ENCODE data around the gene ZNF568. TPM values are rescaled to one million over a fixed set of nuclear protein-coding genes. Genes with fewer than 3 reads are reported as not detected.

The ZNF568 gene
- 7.0 and 7.6 TPM in 2 replicates for total RNA-seq

DNA sequence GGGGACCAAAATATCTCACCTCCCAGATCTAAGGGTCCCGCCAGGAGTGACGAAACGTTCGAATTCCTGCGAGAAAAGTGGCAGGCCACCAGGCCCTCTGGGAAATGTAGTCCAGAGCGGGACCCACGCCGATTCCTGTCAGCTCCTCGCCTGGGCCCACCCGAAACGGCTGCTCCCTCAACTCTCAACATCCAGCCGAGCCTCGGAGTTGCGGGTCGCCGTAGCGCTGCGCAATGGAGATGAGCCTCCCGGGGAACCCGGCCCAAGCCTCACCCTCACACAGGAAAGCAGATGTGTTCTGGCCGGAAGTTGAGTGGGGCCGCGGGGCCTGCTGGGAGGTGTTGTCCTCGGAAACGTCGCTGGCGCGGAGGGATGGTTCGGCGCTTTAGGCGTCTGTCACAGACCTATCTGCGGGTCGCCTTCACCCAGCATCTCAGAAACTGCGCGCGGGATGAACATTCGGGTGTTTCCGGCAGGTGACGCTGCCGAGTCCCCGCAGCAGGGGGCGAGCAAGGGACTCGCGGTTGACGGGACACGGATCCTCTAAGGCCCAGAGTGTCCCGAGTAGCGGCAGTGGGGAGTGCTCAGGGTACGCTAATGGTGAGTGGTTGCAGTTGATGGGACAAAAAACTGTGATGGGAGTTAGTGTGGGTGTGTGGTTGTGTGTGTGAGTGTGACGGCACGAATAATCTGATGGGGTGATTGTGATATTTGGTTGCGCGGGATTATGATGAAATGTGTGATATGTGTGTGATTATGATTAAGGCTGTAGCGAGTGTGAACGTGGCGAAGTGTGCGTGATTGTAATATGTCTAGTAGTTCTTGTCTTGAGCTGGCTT is at the start of gene ZNF568, which contains the start of gene ZNF829:
TSS of gene ZNF568 (plus strand) at position 341 of the 839 bp plus-strand sequence. CDS start 6,439 bp downstream, outside the sequence.
TSS of gene ZNF829 (minus strand) at position 300 of the 839 bp plus-strand sequence. CDS start 1,124 bp downstream, outside the sequence.
- peak; percentile 80 to 91 for DNase-seq (ENCODE audit: low read depth in 2 of 2)

DNA sequence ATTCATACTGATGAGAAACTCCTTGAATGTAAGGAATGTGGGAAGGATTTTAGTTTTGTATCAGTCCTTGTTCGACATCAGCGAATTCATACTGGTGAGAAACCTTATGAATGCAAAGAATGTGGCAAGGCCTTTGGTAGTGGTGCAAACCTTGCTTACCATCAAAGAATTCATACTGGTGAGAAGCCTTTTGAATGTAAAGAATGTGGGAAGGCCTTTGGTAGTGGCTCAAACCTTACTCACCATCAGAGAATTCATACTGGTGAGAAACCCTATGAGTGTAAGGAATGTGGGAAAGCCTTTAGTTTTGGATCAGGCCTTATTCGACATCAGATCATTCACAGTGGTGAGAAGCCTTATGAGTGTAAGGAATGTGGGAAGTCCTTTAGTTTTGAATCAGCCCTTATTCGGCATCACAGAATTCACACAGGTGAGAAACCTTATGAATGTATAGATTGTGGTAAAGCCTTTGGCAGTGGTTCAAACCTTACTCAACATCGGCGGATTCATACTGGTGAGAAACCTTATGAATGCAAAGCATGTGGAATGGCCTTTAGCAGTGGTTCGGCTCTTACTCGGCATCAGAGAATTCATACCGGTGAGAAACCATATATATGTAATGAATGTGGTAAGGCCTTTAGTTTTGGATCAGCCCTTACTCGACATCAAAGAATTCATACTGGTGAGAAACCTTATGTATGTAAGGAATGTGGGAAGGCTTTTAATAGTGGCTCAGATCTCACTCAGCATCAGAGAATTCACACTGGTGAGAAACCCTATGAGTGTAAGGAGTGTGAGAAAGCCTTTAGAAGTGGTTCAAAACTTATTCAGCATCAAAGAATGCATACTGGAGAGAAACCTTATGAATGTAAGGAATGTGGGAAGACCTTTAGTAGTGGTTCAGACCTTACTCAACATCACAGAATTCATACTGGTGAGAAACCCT is 38.9 kb upstream of the ZNF568 start:
- peak in 1 of 2 donors; percentile 3 for DNase-seq (ENCODE audit: low read depth in 2 of 2)

DNA sequence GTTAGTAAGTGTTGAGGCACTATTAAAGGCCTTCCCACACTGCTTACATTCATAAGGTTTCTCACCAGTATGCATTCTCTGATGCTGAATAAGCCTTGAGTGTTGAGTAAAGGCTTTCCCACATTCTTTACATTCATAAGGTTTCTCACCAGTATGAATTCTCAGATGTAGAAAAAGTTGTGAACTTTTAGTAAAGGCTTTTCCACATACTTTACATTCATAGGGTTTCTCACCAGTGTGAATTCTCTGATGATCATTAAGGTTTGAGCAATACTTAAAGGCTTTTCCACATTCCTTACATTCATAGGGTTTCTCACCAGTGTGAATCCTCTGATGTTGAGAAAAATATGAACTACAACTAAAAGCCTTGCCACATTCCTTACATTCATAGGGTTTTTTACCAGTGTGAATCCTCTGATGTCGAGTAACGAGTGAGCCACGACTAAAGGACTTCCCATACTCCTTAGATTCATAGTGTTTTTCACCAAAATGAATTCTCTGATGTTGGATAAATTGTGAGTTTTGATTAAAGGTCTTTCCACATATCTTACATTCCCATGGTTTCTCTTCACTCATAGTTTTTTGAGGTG is 24.3 kb upstream of the ZNF568 start:
- no peak for DNase-seq (ENCODE audit: low read depth in 2 of 2)

DNA sequence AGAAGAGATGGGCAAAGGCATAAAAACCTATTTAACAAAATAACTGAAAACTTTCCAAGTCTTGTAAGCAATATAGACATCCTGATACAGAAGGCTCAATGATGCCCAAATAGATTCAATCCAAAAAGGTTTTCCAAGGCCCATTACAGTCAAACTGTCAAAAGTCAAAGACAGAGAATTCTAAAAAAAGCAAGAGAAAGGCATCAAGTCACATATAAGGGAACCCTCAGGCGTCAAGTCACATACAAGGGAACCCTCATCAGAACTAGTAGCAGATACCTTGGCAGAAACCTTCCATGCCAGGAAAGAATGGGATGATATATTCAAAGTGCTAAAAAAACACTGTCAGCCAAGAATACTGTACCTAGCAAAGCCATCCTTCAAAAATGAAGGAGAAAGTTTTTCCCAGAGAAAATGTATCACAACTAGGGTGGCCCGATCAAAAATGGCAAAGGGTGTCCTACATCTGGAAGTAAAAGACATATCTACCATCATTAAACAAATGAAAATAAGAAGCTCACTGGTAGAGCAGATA is 21.2 kb upstream of the ZNF568 start:
- no peak for DNase-seq (ENCODE audit: low read depth in 2 of 2)

DNA sequence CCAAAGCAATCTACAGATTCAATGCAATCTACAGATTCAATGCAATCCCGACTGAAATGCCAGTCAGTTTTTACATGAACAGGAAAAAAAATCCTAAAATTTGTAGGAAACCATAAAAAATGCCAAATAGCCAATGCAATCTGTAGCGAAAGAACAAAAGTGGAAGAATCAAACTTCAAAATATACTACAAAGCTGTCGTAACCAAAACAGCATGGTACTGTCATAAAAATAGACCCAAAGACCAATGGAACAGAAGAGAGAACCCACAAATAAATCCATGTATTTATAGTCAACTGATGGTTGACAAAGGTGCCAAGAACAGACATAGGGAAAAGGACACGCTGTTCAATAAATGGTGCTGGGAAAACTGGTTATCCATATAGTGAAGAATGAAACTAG is 17.7 kb upstream of the ZNF568 start:
- no peak for DNase-seq (ENCODE audit: low read depth in 2 of 2)

DNA sequence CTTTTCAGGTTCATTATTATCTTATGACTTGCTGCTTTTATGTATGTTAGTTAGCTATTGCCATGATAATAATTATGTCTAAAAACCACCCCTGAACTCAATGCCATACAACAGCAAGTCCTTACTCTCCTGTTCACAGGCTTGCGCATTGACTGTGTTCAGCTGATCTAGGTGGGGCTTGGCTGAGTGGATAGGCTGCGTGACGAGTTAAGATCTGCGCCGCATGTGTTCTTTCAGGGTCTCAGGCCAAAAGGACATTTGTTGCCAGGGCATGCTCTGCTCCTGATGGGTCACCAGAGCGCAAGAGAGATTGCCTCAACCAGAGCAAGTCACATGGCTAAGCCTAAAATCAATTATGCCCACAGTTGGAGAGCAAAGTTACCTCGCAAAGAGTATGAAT is 859 bp downstream of the ZNF568 start:
- peak; percentile 4 to 52 for DNase-seq (ENCODE audit: low read depth in 2 of 2)

DNA sequence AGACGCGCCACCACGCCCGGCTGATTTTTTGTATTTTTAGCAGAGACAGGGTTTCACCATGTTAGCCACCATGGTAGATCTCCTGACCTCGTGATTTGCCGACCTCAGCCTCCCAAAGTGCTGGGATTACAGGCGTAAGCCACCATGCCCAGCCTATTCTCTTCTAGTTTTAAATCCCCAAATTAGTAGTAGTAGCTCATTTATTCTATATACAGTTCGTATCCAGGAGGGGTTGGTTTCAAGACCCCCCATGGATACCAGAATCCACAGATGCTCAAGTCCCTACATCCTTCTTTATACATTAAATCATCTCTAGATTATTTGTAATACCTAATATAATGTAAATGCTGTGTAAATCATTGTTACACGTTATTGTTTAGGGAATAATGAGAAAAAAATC is 2.0 kb downstream of the ZNF568 start:
- no peak for DNase-seq (ENCODE audit: low read depth in 2 of 2)

DNA sequence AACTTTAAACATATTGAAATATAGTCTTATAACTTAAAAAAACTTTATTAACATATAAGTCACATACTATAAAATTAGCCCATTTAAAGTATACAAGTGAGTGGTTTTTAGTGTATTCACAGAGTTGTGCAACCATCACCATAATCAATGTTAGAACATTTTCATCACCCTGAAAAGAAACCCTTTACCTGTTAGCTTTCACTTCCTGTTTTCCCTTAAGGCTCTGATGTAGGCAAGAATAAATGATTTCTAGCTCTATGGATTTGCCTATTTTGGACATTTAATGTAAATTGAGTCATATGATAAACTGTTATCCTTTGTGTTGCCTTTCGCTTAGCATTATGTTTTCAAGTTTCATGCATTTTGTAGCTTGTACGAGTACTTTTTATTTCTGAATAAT is 15.6 kb downstream of the ZNF568 start:
- DNase-seq (ENCODE audit: low read depth in 2 of 2), result no peak

DNA sequence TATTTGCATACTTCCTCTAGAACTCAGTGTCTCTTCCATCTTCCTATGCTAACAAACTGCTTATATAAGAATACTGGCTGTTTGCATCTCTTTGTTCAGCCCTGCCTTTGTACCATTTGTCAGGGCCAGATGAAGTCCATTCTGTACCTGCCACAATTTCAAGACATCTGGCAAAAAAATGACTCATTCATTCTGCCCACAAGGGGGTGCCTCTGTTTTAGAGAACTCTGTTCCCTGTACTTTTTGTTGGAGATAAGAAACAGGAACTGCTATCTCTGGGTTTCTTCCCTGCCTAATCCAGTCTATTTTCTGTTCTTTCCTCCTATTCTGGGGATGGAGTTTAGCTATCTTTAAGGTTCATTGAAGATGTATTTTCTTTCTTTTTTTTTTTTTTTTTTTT is 23.0 kb downstream of the ZNF568 start:
- DNase-seq (ENCODE audit: low read depth in 2 of 2), result peak in 1 of 2 donors; percentile 2

DNA sequence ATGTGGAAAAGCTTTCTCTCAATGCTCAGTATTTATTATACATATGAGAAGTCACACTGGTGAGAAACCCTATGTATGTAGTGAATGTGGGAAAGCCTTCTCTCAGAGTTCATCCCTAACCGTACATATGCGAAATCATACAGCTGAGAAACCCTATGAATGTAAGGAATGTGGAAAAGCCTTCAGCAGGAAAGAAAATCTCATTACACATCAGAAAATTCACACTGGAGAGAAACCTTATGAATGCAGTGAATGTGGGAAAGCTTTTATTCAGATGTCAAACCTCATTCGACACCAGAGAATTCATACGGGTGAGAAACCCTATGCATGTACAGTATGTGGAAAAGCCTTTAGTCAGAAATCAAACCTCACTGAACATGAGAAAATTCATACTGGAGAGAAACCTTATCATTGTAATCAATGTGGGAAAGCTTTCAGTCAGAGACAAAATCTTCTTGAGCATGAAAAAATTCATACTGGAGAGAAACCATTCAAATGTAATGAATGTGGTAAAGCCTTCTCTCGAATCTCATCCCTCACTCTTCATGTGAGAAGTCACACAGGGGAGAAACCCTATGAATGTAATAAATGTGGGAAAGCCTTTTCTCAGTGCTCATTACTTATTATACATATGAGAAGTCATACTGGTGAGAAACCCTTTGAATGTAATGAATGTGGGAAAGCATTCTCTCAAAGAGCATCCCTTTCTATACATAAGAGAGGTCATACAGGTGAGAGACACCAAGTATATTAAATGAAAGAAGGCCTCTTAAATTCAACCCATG is 34.4 kb downstream of the ZNF568 start:
- no peak for DNase-seq (ENCODE audit: low read depth in 2 of 2)

DNA sequence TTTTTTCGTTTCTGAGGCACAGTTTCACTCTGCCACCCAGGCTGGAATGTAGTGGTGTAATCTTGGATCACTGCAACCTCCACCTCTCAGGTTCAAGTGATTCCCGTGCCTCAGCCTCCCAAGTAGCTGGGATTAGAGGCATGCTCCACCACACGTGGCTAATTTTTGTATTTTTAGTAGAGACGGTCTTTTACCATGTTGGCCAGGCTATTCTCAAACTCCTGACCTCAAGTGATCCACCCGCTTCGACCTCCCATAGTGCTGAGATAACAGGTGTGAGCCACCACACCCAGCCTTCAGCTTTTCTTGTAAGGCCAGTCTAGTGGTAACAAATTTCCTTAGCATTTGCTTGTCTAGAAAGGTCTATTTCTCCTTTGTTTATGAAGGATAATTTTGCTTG is 46.2 kb downstream of the ZNF568 start:
- DNase-seq (ENCODE audit: low read depth in 2 of 2), result no peak

DNA sequence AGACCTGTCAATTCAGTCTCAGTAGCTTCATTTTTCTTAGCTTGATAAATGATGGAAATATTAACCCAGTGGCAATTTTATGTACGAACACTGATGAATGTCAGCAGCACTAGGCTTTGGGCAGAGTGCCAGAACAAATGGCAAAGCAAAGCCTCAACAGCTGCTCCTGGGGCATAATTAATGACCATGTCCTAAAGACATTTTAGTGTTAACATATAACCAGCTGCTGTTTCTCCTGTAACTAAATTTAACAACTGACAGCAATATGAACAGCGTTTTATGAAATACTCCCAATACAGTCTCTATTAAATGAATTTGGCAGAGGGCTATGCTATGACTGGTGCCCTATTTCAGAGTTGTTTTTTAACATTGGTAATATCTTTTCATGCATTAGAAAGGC is 47.1 kb downstream of the ZNF568 start:
- peak in 1 of 2 donors; percentile 5 for DNase-seq (ENCODE audit: low read depth in 2 of 2)

DNA sequence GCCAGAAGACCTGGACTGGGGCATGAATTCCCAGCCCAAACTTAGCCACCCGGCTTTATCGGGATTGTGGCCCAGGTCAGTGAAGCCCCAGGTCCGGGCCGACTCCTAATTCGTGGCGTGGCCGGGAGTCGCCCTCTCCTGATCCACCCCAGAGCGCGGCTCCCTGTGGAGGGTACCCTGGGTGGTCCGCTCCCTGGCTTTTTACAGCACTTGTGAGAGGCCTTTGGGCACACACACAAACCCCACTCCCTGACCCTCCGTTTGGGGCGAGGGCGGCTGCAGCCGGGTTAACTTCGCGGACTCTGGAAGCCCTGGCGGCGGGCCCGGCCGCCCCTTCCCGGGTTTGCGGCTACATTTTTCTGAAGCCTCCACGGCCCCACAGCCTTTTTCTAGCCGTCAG is 56.4 kb downstream of the ZNF568 start:
- no peak for DNase-seq (ENCODE audit: low read depth in 2 of 2)

DNA sequence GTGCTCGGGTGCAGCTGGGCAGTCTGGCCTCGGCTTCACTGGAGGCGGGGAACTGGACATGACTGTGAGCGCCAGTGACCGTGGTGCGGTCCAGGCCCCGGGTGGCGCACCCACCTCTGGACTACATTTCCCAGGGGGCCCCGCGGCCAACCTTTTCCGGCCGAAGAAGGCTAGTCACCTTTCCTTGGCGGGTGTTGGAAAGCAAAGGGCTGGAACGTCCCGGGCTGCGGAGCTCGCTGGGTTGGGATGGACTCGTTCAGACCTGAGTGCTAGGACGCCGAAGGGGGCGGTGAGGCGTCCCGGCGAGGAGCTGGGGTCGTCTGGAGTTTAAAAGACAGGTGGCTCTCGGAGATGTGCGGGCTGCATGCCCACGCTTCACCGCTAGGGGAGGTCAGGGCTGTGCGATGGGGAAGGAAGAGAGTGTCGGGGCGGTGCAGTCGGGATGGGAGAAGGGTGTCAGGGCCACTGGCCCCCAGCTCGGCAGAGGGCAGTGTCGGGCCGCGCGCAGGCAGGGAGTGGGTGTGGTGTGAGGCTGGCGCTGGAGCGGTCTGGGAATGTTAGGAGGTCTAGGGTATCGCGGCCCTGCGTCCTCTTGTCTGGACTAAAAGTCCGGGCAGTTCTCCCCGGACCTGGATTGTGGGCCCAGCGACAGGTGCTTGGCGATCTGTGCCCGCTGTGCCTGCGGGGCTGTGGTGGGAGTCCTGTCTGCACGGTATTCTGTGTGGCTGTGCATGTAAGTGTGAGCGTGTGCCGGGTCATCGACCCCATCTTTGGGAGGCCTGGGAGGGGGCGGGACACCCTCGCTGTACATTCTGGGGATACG is 57.1 kb downstream of the ZNF568 start:
- peak; percentile 64 to 84 for DNase-seq (ENCODE audit: low read depth in 2 of 2)

DNA sequence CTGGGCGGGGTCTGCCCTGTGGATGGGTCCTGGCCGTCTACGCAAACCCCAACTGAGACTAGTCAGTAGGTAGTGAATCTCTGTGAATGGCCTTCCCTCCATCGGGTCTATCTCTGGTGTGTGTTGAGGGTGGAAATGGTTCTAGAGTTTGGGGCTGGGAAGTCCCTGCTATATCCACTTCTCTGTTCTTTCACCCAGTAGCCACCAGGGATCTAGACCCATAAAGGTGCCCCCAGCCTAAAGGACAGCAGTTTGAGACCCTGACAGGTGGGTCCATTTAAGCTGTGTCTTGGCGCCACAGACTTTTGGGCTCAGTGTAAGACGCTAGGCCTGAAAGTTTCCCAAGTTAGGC is 57.7 kb downstream of the ZNF568 start:
- DNase-seq (ENCODE audit: low read depth in 2 of 2), result no peak

DNA sequence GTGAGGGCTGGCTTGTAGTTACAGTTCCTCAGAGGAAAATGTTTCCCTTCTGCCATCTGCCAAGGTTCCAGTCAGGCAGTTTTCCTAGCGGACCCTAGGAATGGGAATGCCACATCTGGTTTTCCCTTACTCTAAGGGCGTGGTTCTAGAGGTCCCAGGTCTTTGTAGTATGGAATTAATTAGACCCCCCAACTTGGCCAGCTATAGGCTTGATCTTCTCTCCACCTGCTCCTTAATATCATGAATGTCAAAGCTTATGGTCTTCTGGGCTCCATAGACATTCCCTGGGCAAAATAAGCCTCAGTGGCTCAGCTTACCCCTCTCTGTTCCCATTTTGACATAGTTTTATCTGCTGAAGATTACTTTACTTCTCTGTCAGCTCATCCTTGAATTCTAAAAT is 70.0 kb downstream of the ZNF568 start:
- DNase-seq (ENCODE audit: low read depth in 2 of 2), result no peak

DNA sequence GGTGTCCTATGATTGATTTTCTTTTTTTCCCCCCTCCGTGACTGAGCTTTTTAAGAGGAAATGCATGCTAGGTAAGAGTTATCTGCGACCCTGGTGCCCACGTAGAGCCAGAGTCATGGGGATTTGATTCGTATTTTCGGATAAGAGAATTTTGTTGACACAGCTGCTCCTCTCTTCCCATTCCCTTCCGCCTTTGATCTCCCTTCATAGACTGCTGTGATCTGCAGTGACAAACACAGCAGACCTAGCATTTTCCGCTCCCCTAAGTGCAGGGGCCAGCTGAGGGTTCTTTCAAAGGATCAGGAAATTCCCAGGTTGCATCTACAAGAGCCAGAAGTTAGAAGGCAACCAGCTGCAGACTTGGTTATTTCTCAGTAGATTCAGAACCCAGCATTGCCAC is 70.5 kb downstream of the ZNF568 start:
- peak in 1 of 2 donors; percentile 55 for DNase-seq (ENCODE audit: low read depth in 2 of 2)

DNA sequence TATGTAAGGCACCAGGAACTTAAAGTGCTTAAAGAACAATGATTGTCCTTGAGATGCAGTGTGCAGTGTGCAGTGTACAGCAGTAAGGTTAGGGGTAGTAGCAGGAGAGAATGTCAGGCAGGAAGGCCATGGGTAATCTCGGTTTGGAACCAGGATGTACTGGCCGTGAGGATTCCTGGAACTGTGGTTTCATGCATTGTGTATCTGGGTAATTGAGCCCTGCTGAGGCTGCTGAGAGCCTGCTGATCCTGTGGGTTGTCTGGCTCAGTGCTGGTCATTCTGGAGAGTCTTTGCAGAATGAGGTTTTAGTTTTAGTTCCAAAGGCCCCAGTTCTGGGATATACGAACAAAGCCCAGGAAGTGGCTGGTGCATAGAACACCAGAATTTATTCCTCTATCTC is 71.0 kb downstream of the ZNF568 start:
- no peak for DNase-seq (ENCODE audit: low read depth in 2 of 2)

DNA sequence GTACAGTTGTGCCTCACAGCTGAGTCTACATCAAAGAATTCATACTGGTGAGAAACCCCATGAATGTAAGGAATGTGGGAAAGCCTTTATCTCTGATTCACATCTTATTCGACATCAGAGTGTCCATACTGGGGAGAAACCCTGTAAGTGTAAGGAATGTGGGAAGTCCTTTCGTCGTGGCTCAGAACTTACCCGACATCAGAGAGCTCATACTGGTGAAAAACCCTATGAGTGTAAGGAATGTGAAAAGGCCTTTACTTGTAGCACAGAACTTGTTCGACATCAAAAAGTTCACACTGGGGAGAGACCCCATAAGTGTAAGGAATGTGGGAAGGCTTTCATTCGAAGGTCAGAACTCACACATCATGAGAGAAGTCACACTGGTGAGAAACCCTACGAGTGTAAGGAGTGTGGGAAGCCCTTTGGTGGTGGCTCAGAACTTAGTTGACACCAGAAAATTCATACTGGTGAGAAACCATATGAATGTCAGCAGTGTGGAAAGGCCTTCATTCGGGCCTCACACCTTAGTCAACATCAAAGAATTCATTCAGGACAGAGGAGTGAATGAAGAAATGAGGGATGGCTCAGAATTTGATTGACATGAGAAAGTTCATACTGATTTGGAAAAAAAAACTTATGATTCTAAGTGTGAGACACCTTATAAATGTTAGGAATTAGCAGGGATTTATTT is 81.2 kb downstream of the ZNF568 start:
- DNase-seq (ENCODE audit: low read depth in 2 of 2), result no peak
